GM13977 (cell line): Measurements from ENCODE around the gene NFIA.

Experiments used
- DNase-seq: peaks from one replicate; pipeline ENCODE4 v3.0.0; 2012; ENCODE audit warnings: low spot score
- CTCF ChIP-seq: IDR thresholded peaks from 2 replicates; pipeline ENCODE4 v1.5.1; 2012; ENCODE audit warnings: mild to moderate bottlenecking, control low read depth; ENCODE audit not compliant: insufficient read depth; ENCODE audit errors: extremely low read depth, missing control alignments
- in situ Hi-C: fragments of 300-500 bp; cut with MboI; formaldehyde crosslinking; loops from one replicate; pipeline ENCODE4 v1.12.0; 2022; ENCODE audit warnings: low sequenced_read_pairs, low pct_unique_long_range_greater_than_20kb, mixed read lengths, inconsistent platforms; ENCODE audit not compliant: unreplicated experiment

Gene NFIA

GRCh38 chr1:61374156-61374555 is 291.8 kb downstream of the NFIA start:
- TF ChIP-seq CTCF = no peak
- in situ Hi-C loops = no loop called here
- no peak for DNase-seq

GRCh38 chr1:61375082-61375880 is 292.9 kb downstream of the NFIA start:
- TF ChIP-seq CTCF = no peak
- in situ Hi-C loops = no loop called here
- no peak for DNase-seq

GRCh38 chr1:61376151-61376550 is 293.8 kb downstream of the NFIA start:
- in situ Hi-C loops = no loop called here
- no peak for TF ChIP-seq CTCF
- DNase-seq = no peak

- in situ Hi-C loops = no loop called here
- no peak for DNase-seq
- no peak for TF ChIP-seq CTCF
Observed at GRCh38 chr1:61377242-61377958, 295.0 kb downstream of the NFIA start.

- in situ Hi-C loops = no loop called here
- no peak for TF ChIP-seq CTCF
- DNase-seq = no peak
Observed at GRCh38 chr1:61378494-61379180, 296.3 kb downstream of the NFIA start.

- in situ Hi-C loops = no loop called here
- TF ChIP-seq CTCF = no peak
- no peak for DNase-seq
Observed at GRCh38 chr1:61379693-61380092, 297.3 kb downstream of the NFIA start.
